ENCODE measurements around the gene CAPN11. TPM values are rescaled to one million over a fixed set of nuclear protein-coding genes. Genes with fewer than 3 reads are reported as not detected.
"Not testable (repeated sequence)": the region's sequence is repeated elsewhere in the genome, so short reads cannot be mapped to it uniquely, and the experiment has no call there.

CAPN11 gene
- total RNA-seq, 1 donor, result 0.10 TPM

DNA sequence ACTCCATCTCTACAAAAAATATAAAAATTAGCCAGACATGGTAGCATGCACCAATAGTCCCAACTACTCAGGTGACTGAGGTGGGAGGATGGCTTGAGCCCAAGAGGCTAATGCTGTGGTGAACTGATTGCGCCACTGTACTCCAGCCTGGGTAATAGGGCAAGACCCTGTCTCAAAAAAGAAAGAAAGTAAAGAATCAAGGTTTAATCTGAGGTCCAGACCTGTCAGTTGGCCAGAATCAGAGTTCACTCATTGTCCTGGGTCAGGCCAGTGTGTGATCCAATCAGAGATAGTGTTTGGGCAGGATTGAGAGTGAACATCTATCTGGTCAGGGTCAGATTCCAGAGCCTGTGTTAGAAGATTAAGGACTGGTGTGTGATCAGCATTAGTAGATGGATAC, 15.8 kb upstream of the CAPN11 start:
- Histone ChIP-seq H3K27me3 (ENCODE audit: insufficient read depth, low read length) (no peaks in the 10 kb centered on the region), H3K9me3 (ENCODE audit: low read depth, low read length) (no peaks in the 10 kb centered on the region), H3K4me1 (ENCODE audit: insufficient read depth, low read length) (no peaks in the 10 kb centered on the region), H3K4me3 (ENCODE audit: low read length) (no peak overlapping the region)

GRCh38 chr6:44143731-44144130, 14.9 kb upstream of the CAPN11 start:
- H3K4me1 ChIP-seq (ENCODE audit: insufficient read depth, low read length), result no peaks in the 10 kb centered on the region
- H3K9me3 ChIP-seq (ENCODE audit: low read depth, low read length), result no peaks in the 10 kb centered on the region
- no peak overlapping the region for H3K4me3 ChIP-seq (ENCODE audit: low read length)
- H3K27me3 ChIP-seq (ENCODE audit: insufficient read depth, low read length), result no peaks in the 10 kb centered on the region

DNA sequence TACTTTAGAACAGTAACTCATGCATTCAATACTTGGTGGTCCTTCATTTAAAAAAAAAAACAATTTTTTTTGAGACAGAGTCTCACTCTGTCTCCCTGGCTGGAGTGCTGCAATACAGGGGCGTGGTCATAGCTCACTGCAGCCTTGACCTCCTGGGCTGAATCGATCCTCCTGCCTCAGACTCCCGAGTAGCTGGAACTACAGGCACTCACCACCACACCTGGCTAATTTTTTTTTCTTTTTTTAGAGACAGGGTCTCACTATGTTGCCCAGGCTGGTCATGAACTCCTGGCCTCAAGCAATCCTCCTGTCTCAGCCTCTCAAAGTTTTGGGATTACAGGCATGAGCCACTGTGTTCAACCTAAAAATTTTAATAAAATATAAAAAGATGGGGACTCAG, 14.1 kb upstream of the CAPN11 start:
- not testable (repeated sequence) for H3K4me1 ChIP-seq (ENCODE audit: insufficient read depth, low read length); H3K27me3 ChIP-seq (ENCODE audit: insufficient read depth, low read length); H3K4me3 ChIP-seq (ENCODE audit: low read length); H3K9me3 ChIP-seq (ENCODE audit: low read depth, low read length)

DNA sequence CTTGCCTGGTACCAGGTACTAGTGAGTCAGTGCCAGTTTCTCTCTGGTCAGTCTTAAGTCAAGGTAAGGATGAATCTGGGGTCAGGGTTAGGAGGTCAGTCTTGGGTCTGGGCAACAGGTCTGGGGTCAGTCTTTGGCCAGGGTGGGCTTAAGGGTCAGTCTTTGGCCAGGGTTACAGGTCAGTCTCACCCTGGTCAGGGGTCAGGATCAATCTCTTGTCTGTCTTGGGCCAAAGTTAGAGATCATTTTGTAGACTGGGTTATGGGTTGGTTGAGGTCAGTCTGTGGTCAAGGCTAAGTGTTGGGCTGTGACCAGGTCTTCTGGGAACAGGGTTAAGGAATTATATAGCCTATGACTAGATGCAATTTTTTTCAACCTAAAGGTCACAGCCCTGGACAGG, 12.8 kb upstream of the CAPN11 start:
- Histone ChIP-seq H3K9me3 (ENCODE audit: low read depth, low read length) (no peaks in the 10 kb centered on the region), H3K4me1 (ENCODE audit: insufficient read depth, low read length) (no peaks in the 10 kb centered on the region), H3K27me3 (ENCODE audit: insufficient read depth, low read length) (no peaks in the 10 kb centered on the region)

GRCh38 chr6:44146685-44147084, 11.9 kb upstream of the CAPN11 start:
- Histone ChIP-seq H3K4me1 (ENCODE audit: insufficient read depth, low read length) (peaks cover 2% of the 10 kb centered on the region), H3K9me3 (ENCODE audit: low read depth, low read length) (no peaks in the 10 kb centered on the region), H3K27me3 (ENCODE audit: insufficient read depth, low read length) (no peaks in the 10 kb centered on the region)

More for the DNA sequence above, 12.8 kb upstream of the CAPN11 start:
- no peak overlapping the region for H3K4me3 ChIP-seq (ENCODE audit: low read length)

GRCh38 chr6:44147256-44147655, 11.4 kb upstream of the CAPN11 start:
- no peaks in the 10 kb centered on the region for H3K27me3 ChIP-seq (ENCODE audit: insufficient read depth, low read length)
- peaks cover 4% of the 10 kb centered on the region for H3K4me1 ChIP-seq (ENCODE audit: insufficient read depth, low read length)
- no peak overlapping the region for H3K4me3 ChIP-seq (ENCODE audit: low read length)
- no peaks in the 10 kb centered on the region for H3K9me3 ChIP-seq (ENCODE audit: low read depth, low read length)

More at GRCh38 chr6:44146685-44147084, 11.9 kb upstream of the CAPN11 start:
- H3K4me3 ChIP-seq (ENCODE audit: low read length), result no peak overlapping the region

DNA sequence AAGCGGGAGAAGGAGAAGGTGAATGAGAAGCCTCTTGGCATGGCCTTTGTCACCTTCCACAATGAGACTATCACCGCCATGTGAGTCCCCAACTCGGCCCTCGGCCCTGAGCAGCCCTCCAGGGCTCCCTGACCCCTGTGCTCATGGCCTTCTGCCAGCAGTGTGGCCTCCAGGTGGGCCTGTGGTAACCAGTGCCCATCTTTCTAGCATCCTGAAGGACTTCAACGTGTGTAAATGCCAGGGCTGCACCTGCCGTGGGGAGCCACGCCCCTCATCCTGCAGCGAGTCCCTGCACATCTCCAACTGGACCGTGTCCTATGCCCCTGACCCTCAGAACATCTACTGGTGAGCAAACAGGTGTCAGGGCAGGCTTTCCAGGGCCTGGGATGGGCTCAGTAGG, 10.3 kb upstream of the CAPN11 start:
- Histone ChIP-seq H3K27me3 (ENCODE audit: insufficient read depth, low read length) (no peaks in the 10 kb centered on the region), H3K4me1 (ENCODE audit: insufficient read depth, low read length) (peaks cover 4% of the 10 kb centered on the region), H3K4me3 (ENCODE audit: low read length) (no peak overlapping the region), H3K9me3 (ENCODE audit: low read depth, low read length) (no peaks in the 10 kb centered on the region)

DNA sequence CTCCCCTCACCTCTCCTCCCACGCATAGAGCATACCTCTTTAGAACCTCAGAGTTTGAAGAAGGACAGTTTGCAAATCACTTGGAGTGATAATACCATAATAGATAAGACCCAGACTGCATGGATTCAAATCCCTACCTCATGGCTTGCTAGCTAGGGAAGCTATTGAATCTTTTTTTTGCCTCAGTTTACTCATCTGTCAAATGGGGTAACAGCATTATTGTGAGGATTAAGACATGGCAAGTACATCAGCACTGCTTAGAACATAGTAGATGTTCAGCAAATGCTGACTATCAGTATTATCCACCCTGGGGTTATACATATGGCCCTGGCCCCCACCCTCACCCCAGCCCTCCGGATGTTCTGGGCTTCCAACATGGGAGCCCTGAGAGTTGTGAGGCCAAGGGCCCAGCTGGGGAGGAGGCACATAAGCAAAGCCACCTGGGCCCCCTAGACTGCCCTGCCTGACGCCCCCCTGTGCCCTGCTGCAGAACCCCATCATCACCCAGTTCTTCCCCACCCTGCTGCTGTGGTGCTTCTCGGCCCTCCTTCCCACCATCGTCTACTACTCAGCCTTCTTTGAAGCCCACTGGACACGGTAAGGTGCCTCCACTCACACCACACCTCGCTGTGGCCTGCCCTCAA, 9.1 kb upstream of the CAPN11 start:
- Histone ChIP-seq H3K4me3 (ENCODE audit: low read length) (no peak overlapping the region), H3K27me3 (ENCODE audit: insufficient read depth, low read length) (no peaks in the 10 kb centered on the region), H3K4me1 (ENCODE audit: insufficient read depth, low read length) (peaks cover 4% of the 10 kb centered on the region), H3K9me3 (ENCODE audit: low read depth, low read length) (no peaks in the 10 kb centered on the region)

- Histone ChIP-seq H3K27me3 (ENCODE audit: insufficient read depth, low read length) (no peaks in the 10 kb centered on the region), H3K4me1 (ENCODE audit: insufficient read depth, low read length) (peaks cover 4% of the 10 kb centered on the region), H3K9me3 (ENCODE audit: low read depth, low read length) (no peaks in the 10 kb centered on the region), H3K4me3 (ENCODE audit: low read length) (no peak overlapping the region)
These were observed 8.2 kb upstream of the CAPN11 start for GRCh38 chr6:44150317-44150917.

DNA sequence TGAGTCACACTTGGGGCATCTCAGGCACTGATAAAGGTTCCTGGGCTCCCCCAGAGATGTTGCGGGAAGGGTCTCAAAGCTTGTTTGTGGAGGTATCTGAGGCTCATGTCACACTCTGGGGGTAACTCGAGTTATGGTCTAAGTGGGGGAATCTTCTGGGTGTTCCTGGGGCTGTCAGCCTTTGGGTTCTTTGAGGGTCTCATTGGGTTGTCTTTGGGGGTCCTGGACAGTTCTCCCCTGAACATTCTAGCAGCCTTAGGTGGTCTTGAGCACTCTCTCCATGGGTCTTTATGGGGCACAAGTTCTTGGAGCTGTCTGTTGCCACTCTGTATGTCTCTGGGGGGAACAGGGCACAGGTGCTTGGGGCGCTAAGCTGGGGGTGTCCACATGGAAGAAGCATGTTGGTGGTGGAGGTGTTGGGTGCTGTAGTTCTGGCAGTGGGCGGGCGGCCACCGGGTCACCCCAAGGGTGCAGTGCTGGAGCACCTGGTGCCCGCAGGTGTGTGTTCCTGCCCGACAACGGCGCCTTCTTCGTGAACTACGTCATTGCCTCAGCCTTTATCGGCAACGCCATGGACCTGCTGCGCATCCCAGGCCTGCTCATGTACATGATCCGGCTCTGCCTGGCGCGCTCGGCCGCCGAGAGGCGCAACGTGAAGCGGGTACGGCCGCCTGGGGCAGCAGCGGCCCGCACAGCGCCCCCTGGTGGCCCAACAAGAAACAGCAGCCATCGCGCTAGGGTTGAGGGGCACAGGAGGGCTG, 7.1 kb upstream of the CAPN11 start:
- Histone ChIP-seq H3K4me3 (ENCODE audit: low read length) (no peak overlapping the region), H3K27me3 (ENCODE audit: insufficient read depth, low read length) (no peaks in the 10 kb centered on the region), H3K9me3 (ENCODE audit: low read depth, low read length) (no peaks in the 10 kb centered on the region), H3K4me1 (ENCODE audit: insufficient read depth, low read length) (peaks cover 4% of the 10 kb centered on the region)

GRCh38 chr6:44152109-44152461, 6.5 kb upstream of the CAPN11 start:
- Histone ChIP-seq H3K4me1 (ENCODE audit: insufficient read depth, low read length) (peaks cover 4% of the 10 kb centered on the region), H3K9me3 (ENCODE audit: low read depth, low read length) (no peaks in the 10 kb centered on the region), H3K4me3 (ENCODE audit: low read length) (no peak overlapping the region), H3K27me3 (ENCODE audit: insufficient read depth, low read length) (no peaks in the 10 kb centered on the region)

DNA sequence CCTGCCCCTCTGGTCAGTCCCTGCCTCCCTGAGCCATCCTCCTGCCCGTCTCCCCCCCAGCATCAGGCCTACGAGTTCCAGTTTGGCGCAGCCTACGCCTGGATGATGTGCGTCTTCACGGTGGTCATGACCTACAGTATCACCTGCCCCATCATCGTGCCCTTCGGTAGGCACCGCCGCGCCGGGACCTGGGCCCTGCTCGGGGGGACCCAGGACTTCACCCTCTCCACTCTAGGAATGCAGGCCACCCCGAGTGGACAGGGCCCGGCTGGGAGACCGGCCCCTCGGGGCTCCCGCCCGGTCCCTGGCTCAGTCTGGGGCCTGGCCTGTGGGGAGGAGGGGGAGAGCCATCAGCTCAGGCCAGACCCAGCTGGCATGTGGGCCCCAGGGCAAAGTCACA, 6.1 kb upstream of the CAPN11 start:
- Histone ChIP-seq H3K4me3 (ENCODE audit: low read length) (no peak overlapping the region), H3K27me3 (ENCODE audit: insufficient read depth, low read length) (no peaks in the 10 kb centered on the region), H3K9me3 (ENCODE audit: low read depth, low read length) (no peaks in the 10 kb centered on the region), H3K4me1 (ENCODE audit: insufficient read depth, low read length) (peaks cover 4% of the 10 kb centered on the region)

DNA sequence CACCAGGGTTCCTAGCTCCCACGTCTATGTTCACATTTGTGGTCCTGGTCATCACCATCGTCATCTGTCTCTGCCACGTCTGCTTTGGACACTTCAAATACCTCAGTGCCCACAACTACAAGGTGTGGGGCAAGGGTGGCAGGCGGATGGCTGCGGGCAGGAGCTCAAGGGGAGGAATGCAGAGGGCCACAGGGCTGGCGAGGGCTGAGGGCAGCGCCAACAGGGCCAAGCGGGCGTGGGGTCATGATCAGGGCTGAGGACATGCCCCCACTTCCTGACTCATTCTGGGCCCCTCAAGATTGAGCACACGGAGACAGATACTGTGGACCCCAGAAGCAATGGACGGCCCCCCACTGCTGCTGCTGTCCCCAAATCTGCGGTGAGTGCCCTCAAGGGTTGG, 4.6 kb upstream of the CAPN11 start:
- H3K4me1 ChIP-seq (ENCODE audit: insufficient read depth, low read length), result peaks cover 4% of the 10 kb centered on the region
- no peaks in the 10 kb centered on the region for H3K27me3 ChIP-seq (ENCODE audit: insufficient read depth, low read length)
- no peak overlapping the region for H3K4me3 ChIP-seq (ENCODE audit: low read length)
- no peaks in the 10 kb centered on the region for H3K9me3 ChIP-seq (ENCODE audit: low read depth, low read length)

GRCh38 chr6:44156494-44157151, 2.0 kb upstream of the CAPN11 start:
- Histone ChIP-seq H3K4me3 (ENCODE audit: low read length) (no peak overlapping the region), H3K9me3 (ENCODE audit: low read depth, low read length) (no peaks in the 10 kb centered on the region), H3K4me1 (ENCODE audit: insufficient read depth, low read length) (peaks cover 3% of the 10 kb centered on the region), H3K27me3 (ENCODE audit: insufficient read depth, low read length) (no peaks in the 10 kb centered on the region)

- no peaks in the 10 kb centered on the region for H3K9me3 ChIP-seq (ENCODE audit: low read depth, low read length)
- H3K27me3 ChIP-seq (ENCODE audit: insufficient read depth, low read length), result no peaks in the 10 kb centered on the region
- no peak overlapping the region for H3K4me3 ChIP-seq (ENCODE audit: low read length)
- no peaks in the 10 kb centered on the region for H3K4me1 ChIP-seq (ENCODE audit: insufficient read depth, low read length)
These were observed 1.5 kb upstream of the CAPN11 start for GRCh38 chr6:44157152-44157521.

All from mononuclear cell (primary cell).